PFSK-1 (cell line): ENCODE measurements around the gene NR6A1.

Experiments
- FOXP2 ChIP-seq: optimal IDR thresholded peaks from 2 replicates; pipeline ENCODE3; 2011; ENCODE audit warnings: borderline replicate concordance, control low read depth, inconsistent platforms; ENCODE audit not compliant: insufficient read depth; ENCODE audit errors: extremely low read length, extremely low read depth
- POLR2AphosphoS5 ChIP-seq: IDR thresholded peaks from 2 replicates; pipeline ENCODE4 v1.6.1; 2012; ENCODE audit warnings: low read depth, mild to moderate bottlenecking, control low read depth, low read length, moderate library complexity
- TAF1 ChIP-seq: IDR thresholded peaks from 2 replicates; pipeline ENCODE4 v1.6.1; 2012; ENCODE audit warnings: low read length, control low read depth, borderline replicate concordance; ENCODE audit not compliant: insufficient read depth

GRCh38 chr9:124801356-124801755, 30.2 kb upstream of the NR6A1 start:
- TF ChIP-seq POLR2AphosphoS5 (no peak), FOXP2 (no peak), TAF1 (no peak)
